ENCODE measurements around the gene FER1L5. TPM values are rescaled to one million over a fixed set of nuclear protein-coding genes. Genes with fewer than 3 reads are reported as not detected.

FER1L5 gene
- total RNA-seq = under 0.01 and 0.15 TPM in 2 replicates

DNA sequence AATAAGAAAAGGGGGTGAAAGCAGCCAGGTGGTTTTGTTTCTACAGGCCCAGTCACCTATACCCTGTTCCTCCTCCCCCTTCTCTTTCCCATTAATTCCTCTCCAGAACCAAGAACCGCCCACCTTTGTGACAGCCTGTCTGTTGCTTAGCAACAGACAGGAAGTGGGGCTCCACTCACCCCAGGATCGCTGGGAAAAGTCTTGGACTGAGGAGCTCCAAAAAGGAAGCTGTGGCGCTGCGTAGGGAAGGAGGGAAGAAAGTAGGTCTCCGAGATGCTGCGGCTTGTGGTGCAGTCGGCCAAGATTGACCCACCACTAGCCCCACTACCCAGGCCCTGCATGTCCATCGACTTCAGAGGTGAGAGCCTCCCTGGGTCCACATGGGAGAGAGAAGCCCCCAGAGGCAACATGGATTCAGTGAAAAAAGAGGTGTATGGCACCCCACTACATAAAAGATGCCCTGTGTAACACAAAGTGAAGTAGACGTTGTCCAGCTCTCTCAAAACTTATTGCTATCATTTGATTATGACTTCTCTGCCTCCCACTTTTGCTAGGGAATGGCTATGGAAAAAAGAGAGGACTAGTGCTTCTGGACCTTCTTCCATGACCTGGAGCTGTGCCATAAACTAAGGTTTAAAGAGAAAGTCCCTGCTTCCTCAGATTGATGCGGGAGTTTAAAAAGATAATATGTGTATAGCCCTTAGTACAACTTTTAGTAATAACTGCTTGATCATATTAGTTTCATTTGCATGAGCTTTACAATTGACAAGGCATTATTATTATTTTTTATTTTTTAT lies at the start of gene FER1L5:
Gene FER1L5, plus strand, starts transcription at position 201 of the 797 bp plus-strand sequence. Its CDS starts 73 bp downstream, at position 274.

DNA sequence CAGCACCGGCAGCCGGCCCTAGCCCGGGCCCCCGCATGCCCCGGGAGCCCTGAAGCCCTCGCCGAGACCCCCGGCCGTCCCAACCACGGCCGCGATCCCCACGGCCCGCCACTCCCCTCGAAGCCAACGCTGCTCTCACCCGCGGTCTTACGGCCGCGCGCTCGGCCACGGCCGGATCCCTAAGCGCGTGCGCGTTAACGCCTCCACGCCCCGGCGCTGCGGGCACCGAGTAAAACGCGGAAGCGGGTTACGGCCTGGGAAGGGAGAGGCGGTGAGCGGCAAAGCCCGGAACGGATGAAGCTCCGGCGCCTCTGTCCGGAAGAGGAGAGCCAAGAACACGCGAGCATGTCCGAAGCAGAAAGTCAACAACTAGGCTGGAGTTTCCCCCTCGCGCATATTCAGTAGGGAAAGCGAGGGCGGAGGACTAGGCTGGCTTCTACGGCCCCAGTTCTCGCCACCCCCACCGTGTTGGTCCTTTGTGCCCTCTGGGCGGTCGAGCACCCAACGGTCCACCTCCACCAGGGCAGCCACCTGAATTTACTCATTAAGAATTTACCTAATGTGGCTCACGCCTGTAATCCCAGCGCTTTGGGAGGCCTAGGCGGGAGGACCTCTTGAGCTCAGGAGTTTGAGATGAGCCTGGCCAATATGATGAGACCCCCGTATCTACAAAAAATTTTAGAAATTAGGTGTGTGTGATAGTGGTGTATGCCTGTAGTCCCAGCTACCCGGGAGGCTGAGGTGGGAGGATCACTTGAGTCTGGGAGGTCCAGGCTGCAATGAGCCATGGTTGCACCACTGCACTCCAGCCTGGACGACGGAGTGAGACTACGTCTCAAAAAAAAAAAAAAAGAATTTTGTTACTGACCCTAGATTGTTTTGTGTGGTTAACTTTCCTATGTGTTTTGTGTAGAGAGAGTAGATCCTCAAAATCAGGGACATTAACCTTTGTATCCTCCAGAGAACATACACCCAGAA lies 4.1 kb upstream of the FER1L5 start, which contains the start of gene KANSL3:
Gene KANSL3, minus strand, starts transcription at position 169 of the 978 bp plus-strand sequence. CDS start 1,177 bp downstream, outside the sequence.

DNA sequence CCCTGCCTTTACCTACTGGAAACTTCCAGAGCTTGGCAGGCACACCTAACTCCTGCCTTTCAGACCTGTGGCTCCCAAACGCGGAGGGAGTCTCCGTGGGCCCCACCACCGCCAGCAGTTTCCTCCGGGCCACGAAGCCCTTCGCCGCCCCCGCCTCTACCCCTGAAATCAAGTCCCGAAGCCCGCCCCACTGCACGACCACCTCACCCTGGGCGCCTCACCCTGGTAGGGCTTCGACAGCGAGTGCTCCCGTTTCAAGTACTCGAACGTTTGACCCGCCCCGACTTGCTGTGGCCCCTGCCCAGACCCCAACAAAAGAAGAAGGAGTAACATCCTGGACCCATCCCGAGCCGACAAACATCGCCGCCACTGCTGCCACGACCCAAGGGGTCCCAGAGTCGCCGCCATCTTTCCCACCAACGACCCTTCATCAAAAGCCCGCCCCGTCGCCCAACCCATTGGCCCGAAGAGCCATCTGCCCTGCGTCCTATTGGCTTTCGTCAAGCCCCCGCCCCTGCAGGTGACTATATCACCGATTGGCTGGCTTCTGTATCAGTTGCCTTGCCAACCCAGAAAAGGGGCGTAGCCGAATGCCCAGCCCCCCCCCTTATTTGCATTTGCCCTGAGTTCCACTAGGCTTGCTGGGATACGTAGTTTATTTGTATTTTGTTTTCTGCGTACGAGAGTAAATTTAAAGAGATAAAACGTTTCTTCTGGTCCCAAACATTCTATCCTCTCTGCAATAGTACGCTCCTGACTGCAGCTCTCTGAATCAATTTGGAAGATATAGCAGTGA lies 97.3 kb downstream of the FER1L5 start, which contains the start of gene LMAN2L:
Gene LMAN2L, minus strand, starts transcription at position 432 of the 796 bp plus-strand sequence. Its CDS starts 24 bp downstream, at position 408.

Other genes with a start within 250 kb of the FER1L5 start
- 0.15 TPM in 1 of 2 replicates, not detected in the other for gene NEURL3, start 137.4 kb upstream of the FER1L5 start, total RNA-seq
- 12.0 and 13.1 TPM in 2 replicates for gene ARID5A, start 106.0 kb upstream of the FER1L5 start, total RNA-seq
- gene KANSL3, start 4.5 kb upstream of the FER1L5 start, total RNA-seq = 22.1 and 22.3 TPM in 2 replicates
- 17.2 and 29.3 TPM in 2 replicates for gene LMAN2L, start 97.3 kb downstream of the FER1L5 start, total RNA-seq
- gene CNNM4, start 118.1 kb downstream of the FER1L5 start, total RNA-seq = 1.3 and 2.1 TPM in 2 replicates
- 5.9 and 6.2 TPM in 2 replicates for gene CNNM3, start 173.5 kb downstream of the FER1L5 start, total RNA-seq
- gene ANKRD23, start 201.3 kb downstream of the FER1L5 start, total RNA-seq = 0.65 and 2.6 TPM in 2 replicates
- gene ANKRD39, start 215.3 kb downstream of the FER1L5 start, total RNA-seq = 4.9 and 9.1 TPM in 2 replicates
- 24.0 and 25.2 TPM in 2 replicates for gene SEMA4C, start 227.3 kb downstream of the FER1L5 start, total RNA-seq